Bronchial epithelial cell (primary cell): Measurements from ENCODE around the gene IL3. TPM values are rescaled to one million over a fixed set of nuclear protein-coding genes. Genes with fewer than 3 reads are reported as not detected.
A peak's percentile ranks its signal among the peaks of the same experiment; 100 is the strongest.

Experiments
- DNase-seq: peaks from one replicate; pipeline ENCODE4 v3.0.0-alpha.2; 2010; ENCODE audit warnings: low read depth
- FAIRE-seq: peaks from 2 replicates; lab custom pipeline; 2011; peaks lifted over from hg19 to GRCh38; lab: Jason Lieb, UNC
- H3K27me3 ChIP-seq: 2 replicates; pipeline ENCODE4 v1.5.1; 2011; ENCODE audit warnings: low read length; ENCODE audit not compliant: control insufficient read depth, insufficient read depth
- H3K36me3 ChIP-seq: 2 replicates; pipeline ENCODE4 v1.5.1; 2011; ENCODE audit warnings: low read length; ENCODE audit not compliant: control insufficient read depth, insufficient read depth
- H3K4me3 ChIP-seq: 2 replicates; pipeline ENCODE4 v1.5.1; 2011; ENCODE audit warnings: mild to moderate bottlenecking, low read depth, low read length, control low read depth
- CTCF ChIP-seq: IDR thresholded peaks from 2 replicates; pipeline ENCODE4 v1.5.1; 2011; ENCODE audit warnings: mild to moderate bottlenecking, moderate library complexity, low read length, control low read depth, inconsistent platforms; ENCODE audit not compliant: insufficient read depth, severe bottlenecking
- total RNA-seq: library from RNA; depleted of rRNA; stranded (reverse); fragments of >200 nt; gene quantifications from 2 replicates; pipeline ENCODE4 v1.2.1, GENCODE V29; 2014

Gene IL3
- total RNA-seq, 1 donor from 2014 or later, result not detected

DNA sequence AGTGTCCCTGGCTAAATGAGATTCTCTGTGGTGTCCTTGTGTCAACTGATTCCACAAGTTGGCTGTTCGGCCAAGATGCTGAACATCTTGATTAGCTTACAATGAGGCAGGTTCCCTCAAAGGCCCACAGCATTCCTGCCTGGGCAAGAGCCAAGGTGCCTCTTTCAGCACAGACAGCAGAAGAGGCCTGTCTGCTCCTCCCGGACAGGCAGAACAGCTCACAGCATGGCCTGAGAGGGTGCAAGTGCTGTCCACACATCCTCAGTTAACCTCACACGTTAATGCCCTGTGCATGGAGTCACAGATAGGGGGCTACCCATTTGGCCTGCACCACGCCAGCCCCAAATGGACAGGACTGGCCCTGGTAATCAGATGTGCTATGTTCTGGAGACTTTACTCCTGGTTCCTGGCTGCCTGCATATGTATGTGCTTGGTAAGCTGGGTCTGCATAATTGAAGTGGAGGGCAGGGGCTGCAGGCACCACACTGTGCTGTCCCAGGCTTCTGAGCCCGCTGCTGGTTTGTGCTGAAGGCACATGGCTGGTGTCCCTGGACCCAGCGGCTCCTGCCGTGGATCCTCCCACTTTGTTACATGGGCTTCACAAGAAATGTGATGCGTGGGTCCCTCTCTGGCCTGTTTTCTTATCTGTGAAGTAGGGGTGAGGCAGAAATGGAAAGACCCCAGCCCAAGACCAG is 22.0 kb downstream of the IL3 start:
- FAIRE-seq (no peak), DNase-seq (no peak)
- Histone ChIP-seq H3K36me3 (no peaks in the 10 kb centered on the region), H3K27me3 (no peaks in the 10 kb centered on the region), H3K4me3 (no peak overlapping the region)
- TF ChIP-seq CTCF, result no peak

DNA sequence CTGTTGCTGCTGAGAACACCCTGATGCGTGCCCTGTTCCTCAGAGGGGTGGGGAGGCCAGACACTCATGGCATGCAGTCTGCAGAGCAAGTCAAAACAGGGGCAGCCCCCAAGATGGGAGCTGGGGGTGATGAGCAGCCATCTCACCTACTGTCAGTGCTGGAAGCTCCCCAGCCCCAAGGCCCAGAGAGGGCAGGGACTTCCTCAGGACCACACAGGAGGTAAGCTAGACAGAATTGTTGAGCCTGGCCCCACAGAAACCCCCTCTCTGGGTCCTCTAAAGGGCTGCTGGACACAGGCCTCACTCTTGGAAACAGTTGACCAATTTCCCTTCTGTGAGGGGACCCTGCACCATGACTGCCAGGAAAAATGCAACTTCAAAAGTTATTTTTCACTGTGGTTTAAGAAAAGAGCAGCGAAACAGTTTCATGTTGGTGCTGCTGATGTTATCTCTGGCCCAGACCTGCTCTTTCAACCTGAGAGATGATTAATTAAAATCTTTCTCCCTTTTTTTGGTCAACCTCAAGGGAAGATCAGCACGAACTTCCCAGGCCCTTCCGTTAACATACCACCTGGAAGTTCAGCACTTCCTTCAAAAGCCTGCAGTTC is 22.7 kb downstream of the IL3 start:
- Histone ChIP-seq H3K4me3 (no peak overlapping the region), H3K36me3 (no peaks in the 10 kb centered on the region), H3K27me3 (no peaks in the 10 kb centered on the region)
- no peak for DNase-seq
- no peak for FAIRE-seq
- TF ChIP-seq CTCF, result no peak

DNA sequence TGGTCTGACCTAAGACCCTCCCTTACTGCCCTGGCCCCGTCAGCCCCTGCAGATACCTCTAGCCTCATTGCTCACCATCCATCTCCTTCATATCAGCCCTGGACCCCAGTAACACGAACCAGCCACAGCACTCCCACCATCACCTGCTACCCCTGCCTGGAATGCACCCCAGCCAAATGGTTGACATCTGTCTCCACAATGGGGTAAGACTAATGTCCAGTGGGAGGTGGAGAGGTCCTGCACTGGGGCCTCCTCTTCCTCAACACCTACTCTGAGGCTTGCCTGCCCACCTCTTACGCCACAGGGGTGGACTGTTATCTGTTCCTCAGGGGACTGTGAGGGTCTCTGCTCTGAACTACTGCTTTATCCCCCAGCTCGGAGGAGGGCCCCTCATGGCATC is 25.2 kb downstream of the IL3 start:
- H3K4me3 ChIP-seq, result no peak overlapping the region
- no peak for FAIRE-seq
- no peak for TF ChIP-seq CTCF
- no peak for DNase-seq
- no peaks in the 10 kb centered on the region for H3K27me3 ChIP-seq
- no peaks in the 10 kb centered on the region for H3K36me3 ChIP-seq

- FAIRE-seq, result no peak
- H3K36me3 ChIP-seq, result no peaks in the 10 kb centered on the region
- peak; percentile 94 for DNase-seq
- no peaks in the 10 kb centered on the region for H3K27me3 ChIP-seq
- no peak for TF ChIP-seq CTCF
- no peak overlapping the region for H3K4me3 ChIP-seq
Measured at GRCh38 chr5:132086277-132086794, 25.9 kb downstream of the IL3 start.

- Histone ChIP-seq H3K4me3 (no peak overlapping the region), H3K36me3 (no peaks in the 10 kb centered on the region), H3K27me3 (no peaks in the 10 kb centered on the region)
- no peak for DNase-seq
- TF ChIP-seq CTCF, result no peak
- peak; percentile 95 for FAIRE-seq
Measured at GRCh38 chr5:132087176-132087575, 26.7 kb downstream of the IL3 start.
